ENCODE data around the gene CDK7. TPM values are rescaled to one million over a fixed set of nuclear protein-coding genes. Genes with fewer than 3 reads are reported as not detected.

Gene CDK7
- total and polyA plus RNA-seq, 9 of the 15 experiments (the other 6 are each of a cell fraction or from before 2014, with no cell fraction given) = 41.7 to 143 (median 65.3) TPM

DNA sequence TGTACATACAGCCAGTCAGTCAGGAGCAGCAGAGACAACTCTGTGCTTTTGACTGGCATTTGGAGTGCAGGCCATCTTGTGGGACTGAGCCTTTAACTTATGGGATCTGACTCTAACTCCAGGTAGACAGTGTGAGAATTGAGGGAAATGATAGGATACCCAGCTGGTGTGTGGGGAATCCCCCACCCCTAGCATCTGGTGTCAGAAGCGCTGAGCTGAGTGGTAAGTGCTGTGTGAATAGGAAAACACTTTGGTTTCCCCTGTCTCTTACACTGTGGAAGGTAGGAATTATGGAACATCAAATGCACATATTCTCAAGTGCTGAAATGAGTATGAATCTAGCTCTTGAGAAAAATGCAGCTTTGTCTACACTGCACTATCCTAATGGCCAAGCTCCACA is 54.0 kb downstream of the CDK7 start:
- Histone ChIP-seq H3K36me3 (ENCODE audit: control insufficient read depth, insufficient read depth, low read length) (peaks cover 6% of the 10 kb centered on the region; the same call in 1 of the 3 replicates), H3K4me2 (ENCODE audit: insufficient read depth, low read length) (no peak overlapping the region), H3K4me1 (replicated peaks in 1 of 2; ENCODE audit: control insufficient read depth in 2 of 2, insufficient read depth in 2 of 2, low read length in 2 of 2) (no peaks in the 10 kb centered on the region), H3K27ac (ENCODE audit: extremely low read depth, low read depth, low read length) (no peak overlapping the region), H3K4me3 (no peak overlapping the region), H4K20me1 (replicated peaks; ENCODE audit: control insufficient read depth, insufficient read depth, low read length) (no peaks in the 10 kb centered on the region), H3K9me1 (ENCODE audit: control insufficient read depth, insufficient read depth, low read length) (no peaks in the 10 kb centered on the region), H2AFZ (ENCODE audit: low read depth, low read length) (no peak overlapping the region), H3K9ac (ENCODE audit: insufficient read depth in 1 of 2, low read depth in 2 of 2, low read length in 2 of 2) (no peak overlapping the region), H3K27me3 (ENCODE audit: control insufficient read depth in 2 of 2, insufficient read depth in 2 of 2, low read length in 2 of 2) (no peaks in the 10 kb centered on the region), H3K9me3 (replicated peaks; ENCODE audit: control insufficient read depth, insufficient read depth, low read depth, low read length) (no peaks in the 10 kb centered on the region), H3K79me2 (ENCODE audit: control insufficient read depth, insufficient read depth, low read length) (no peaks in the 10 kb centered on the region)
- 57% methylated on average over 1 of the region's 1 CpG for WGBS (ENCODE audit: insufficient coverage, low coverage, missing lambda C conversion rate)
- CTCF ChIA-PET (ENCODE audit: low intra/inter-chr PET ratio) = no interaction called here
- ATAC-seq (no peak; the same call in 1 of the 3 replicates), DNase-seq (ENCODE audit: extremely low read depth in 1 of 4, low spot score in 3 of 4) (no peak), FAIRE-seq (no peak)
- no TSS peak for BruUV-seq (replicated peaks)
- POLR2A ChIA-PET = interaction anchor here (0.8 to 1.9 kb wide), 4 partner anchors 9 to 13 kb away, joined by 3 to 6 read pairs (median 4); no protein-coding TSS in a partner anchor
- in situ Hi-C loops (cut with MboI) = no loop called here
- TF ChIP-seq HNRNPH1 (optimal IDR thresholded peaks at IDR 0.05; ENCODE audit: low read depth, low read length) = no peak
- TF ChIP-seq, protein P1, sequence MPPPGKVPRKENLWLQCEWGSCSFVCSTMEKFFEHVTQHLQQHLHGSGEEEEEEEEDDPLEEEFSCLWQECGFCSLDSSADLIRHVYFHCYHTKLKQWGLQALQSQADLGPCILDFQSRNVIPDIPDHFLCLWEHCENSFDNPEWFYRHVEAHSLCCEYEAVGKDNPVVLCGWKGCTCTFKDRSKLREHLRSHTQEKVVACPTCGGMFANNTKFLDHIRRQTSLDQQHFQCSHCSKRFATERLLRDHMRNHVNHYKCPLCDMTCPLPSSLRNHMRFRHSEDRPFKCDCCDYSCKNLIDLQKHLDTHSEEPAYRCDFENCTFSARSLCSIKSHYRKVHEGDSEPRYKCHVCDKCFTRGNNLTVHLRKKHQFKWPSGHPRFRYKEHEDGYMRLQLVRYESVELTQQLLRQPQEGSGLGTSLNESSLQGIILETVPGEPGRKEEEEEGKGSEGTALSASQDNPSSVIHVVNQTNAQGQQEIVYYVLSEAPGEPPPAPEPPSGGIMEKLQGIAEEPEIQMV (tag; conservative IDR thresholded peaks at IDR 0.05; ENCODE audit: low read depth) = no peak
- TF ChIP-seq MEF2A (IDR thresholded peaks at IDR 0.05; ENCODE audit: control insufficient read depth, low read depth, low read length) = no peak
- no peak for TF ChIP-seq POLR2H (tag; IDR thresholded peaks at IDR 0.05; ENCODE audit: low read depth)
- TF ChIP-seq, protein P2, sequence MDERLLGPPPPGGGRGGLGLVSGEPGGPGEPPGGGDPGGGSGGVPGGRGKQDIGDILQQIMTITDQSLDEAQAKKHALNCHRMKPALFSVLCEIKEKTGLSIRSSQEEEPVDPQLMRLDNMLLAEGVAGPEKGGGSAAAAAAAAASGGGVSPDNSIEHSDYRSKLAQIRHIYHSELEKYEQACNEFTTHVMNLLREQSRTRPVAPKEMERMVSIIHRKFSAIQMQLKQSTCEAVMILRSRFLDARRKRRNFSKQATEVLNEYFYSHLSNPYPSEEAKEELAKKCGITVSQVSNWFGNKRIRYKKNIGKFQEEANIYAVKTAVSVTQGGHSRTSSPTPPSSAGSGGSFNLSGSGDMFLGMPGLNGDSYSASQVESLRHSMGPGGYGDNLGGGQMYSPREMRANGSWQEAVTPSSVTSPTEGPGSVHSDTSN (CRISPR knock-in tag; IDR thresholded peaks at IDR 0.05; ENCODE audit: low read depth) = no peak
- TF ChIP-seq, protein P2 (tag; conservative IDR thresholded peaks at IDR 0.05; ENCODE audit: low read depth) = no peak
- intact Hi-C loops (cut with micrococcal nuclease) = no loop called here

Data from K562 (cell line).